SK-N-SH (cell line): ENCODE results near the gene SRSF1. TPM values are rescaled to one million over a fixed set of nuclear protein-coding genes. Genes with fewer than 3 reads are reported as not detected.

Source experiments
- CTCF ChIA-PET: fragments of 300-600, 350-600 bp; formaldehyde crosslinking; extraction: SDS; loops from one replicate; lab custom pipeline; 2021; lab: Yijun Ruan, JAX
- POLR2A ChIA-PET: fragments of 350-600 bp; sonication (Branson Sonifier 250); formaldehyde crosslinking; extraction: SDS; loops from one replicate; lab custom pipeline; 2020; ENCODE audit warnings: antibody characterized with exemption, inconsistent platforms; lab: Yijun Ruan, JAX
- DNase-seq: peaks from one replicate; pipeline ENCODE4 v3.0.0; 2012
- H2AFZ ChIP-seq: fragments of 200-600 bp; sonication (generic); 2 replicates; pipeline ENCODE4 v1.8.1; 2016; ENCODE audit warnings: antibody characterized with exemption, mild to moderate bottlenecking, low read depth
- H3F3A ChIP-seq: fragments of 200-600 bp; sonication (generic); replicated peaks from 2 replicates; pipeline ENCODE3; 2016; ENCODE audit warnings: antibody characterized with exemption, mild to moderate bottlenecking; ENCODE audit not compliant: insufficient read depth
- H3K27ac ChIP-seq, 2 experiments: fragments of 200-500 bp in 1 of 2; fragments of 200-600 bp in 1 of 2; sonication (Bioruptor generic) in 1 of 2; sonication (generic), shearing (Covaris generic) in 1 of 2; 2 replicates each; pipeline versions ENCODE4 v1.5.1 to v1.6.1; 2014 to 2016; ENCODE audit warnings: low read depth in 2 of 2, inconsistent platforms in 1 of 2, low read length in 1 of 2, mild to moderate bottlenecking in 1 of 2, mixed read lengths in 1 of 2
- H3K27me3 ChIP-seq: fragments of 200-600 bp; sonication (generic), shearing (Covaris generic); 2 replicates; pipeline ENCODE4 v1.6.1; 2016; ENCODE audit warnings: mixed run types; ENCODE audit not compliant: insufficient read depth
- H3K36me3 ChIP-seq, 2 experiments: fragments of 200-500 bp in 1 of 2; fragments of 200-600 bp in 1 of 2; sonication (Bioruptor generic) in 1 of 2; sonication (generic) in 1 of 2; replicated peaks in 1 of 2; 2 replicates each; pipeline versions ENCODE3 to v1.5.1; 2014 to 2016; ENCODE audit warnings: low read length in 1 of 2, mild to moderate bottlenecking in 1 of 2; ENCODE audit not compliant: insufficient read depth in 2 of 2, control insufficient read depth in 1 of 2
- H3K4me1 ChIP-seq, 2 experiments: fragments of 200-500 bp in 1 of 2; fragments of 200-600 bp in 1 of 2; sonication (Bioruptor generic) in 1 of 2; sonication (generic), shearing (Covaris generic) in 1 of 2; 2 replicates each; pipeline versions ENCODE4 v1.5.1 to v1.6.1; 2014 to 2016; ENCODE audit warnings: low read depth in 1 of 2, low read length in 1 of 2, mixed run types in 1 of 2; ENCODE audit not compliant: insufficient read depth in 2 of 2, control insufficient read depth in 1 of 2
- H3K4me2 ChIP-seq: fragments of 200-600 bp; sonication (generic), shearing (Covaris generic); 2 replicates; pipeline ENCODE4 v1.6.1; 2017; ENCODE audit warnings: mixed run types
- H3K4me3 ChIP-seq, 2 experiments: fragments of 200-500 bp in 1 of 2; fragments of 200-600 bp in 1 of 2; sonication (Bioruptor generic) in 1 of 2; sonication (generic), shearing (Covaris generic) in 1 of 2; 2 replicates each; pipeline versions ENCODE4 v1.5.1 to v1.8.1; 2014 to 2016; ENCODE audit warnings: low read depth in 2 of 2, inconsistent platforms in 1 of 2, low read length in 1 of 2, mild to moderate bottlenecking in 1 of 2, mixed read lengths in 1 of 2, moderate library complexity in 1 of 2
- H3K79me2 ChIP-seq: fragments of 200-600 bp; sonication (generic); 2 replicates; pipeline ENCODE4 v1.8.1; 2017; ENCODE audit warnings: mild to moderate bottlenecking; ENCODE audit not compliant: insufficient read depth
- H3K9ac ChIP-seq: fragments of 200-600 bp; sonication (generic); 2 replicates; pipeline ENCODE4 v1.6.1; 2017; ENCODE audit warnings: mixed run types
- H3K9me2 ChIP-seq: fragments of 200-600 bp; sonication (generic); 2 replicates; pipeline ENCODE4 v1.6.1; 2017; ENCODE audit warnings: mixed run types
- H3K9me3 ChIP-seq: fragments of 200-600 bp; sonication (generic); 2 replicates; pipeline ENCODE4 v1.6.1; 2017; ENCODE audit warnings: mixed run types, mild to moderate bottlenecking, moderate library complexity
- H4K20me1 ChIP-seq: fragments of 200-600 bp; sonication (generic); 2 replicates; pipeline ENCODE4 v1.6.1; 2017; ENCODE audit warnings: mild to moderate bottlenecking, mixed run types; ENCODE audit not compliant: insufficient read depth
- CHD2 ChIP-seq: fragments of 150-350 bp; IDR thresholded peaks from 2 replicates; pipeline ENCODE4 v1.6.1; 2018; ENCODE audit warnings: low read length; ENCODE audit not compliant: partially characterized antibody
- ELF1 ChIP-seq: IDR thresholded peaks from 2 replicates; pipeline ENCODE4 v1.4.0; 2012
- EP300 ChIP-seq, 2 experiments: IDR thresholded peaks; 2 replicates each; pipeline versions ENCODE4 v1.4.0 to v1.6.1; 2012; ENCODE audit warnings: borderline replicate concordance in 1 of 2, low read depth in 1 of 2, low read length in 1 of 2
- FOXJ3 ChIP-seq: sonication (generic); formaldehyde crosslinking; IDR thresholded peaks from 2 replicates; pipeline ENCODE4 v1.5.1; 2020; ENCODE audit warnings: mild to moderate bottlenecking, missing genetic modification reagents
- FOXM1 ChIP-seq: IDR thresholded peaks from 2 replicates; pipeline ENCODE4 v1.4.0; 2012; ENCODE audit warnings: low read depth, mild to moderate bottlenecking
- GATA2 ChIP-seq: sonication (generic); formaldehyde crosslinking; IDR thresholded peaks from 2 replicates; pipeline ENCODE4 v1.5.0; 2020; ENCODE audit warnings: mild to moderate bottlenecking, missing genetic modification reagents
- JUND ChIP-seq: IDR thresholded peaks from 2 replicates; pipeline ENCODE4 v1.4.0; 2012
- MEF2A ChIP-seq: IDR thresholded peaks from 2 replicates; pipeline ENCODE4 v1.4.0; 2012; ENCODE audit warnings: low read depth, borderline replicate concordance
- MXI1 ChIP-seq: IDR thresholded peaks from 2 replicates; pipeline ENCODE4 v1.6.1; 2012; ENCODE audit warnings: mild to moderate bottlenecking, low read depth, low read length, improper control_type of control experiment
- POLR2AphosphoS5 ChIP-seq: IDR thresholded peaks from 2 replicates; pipeline ENCODE4 v1.6.1; 2012; ENCODE audit warnings: low read depth, low read length
- RAD21 ChIP-seq: IDR thresholded peaks from 2 replicates; pipeline ENCODE4 v1.6.1; 2012; ENCODE audit warnings: mild to moderate bottlenecking, low read length
- RFX5 ChIP-seq: IDR thresholded peaks from 2 replicates; pipeline ENCODE4 v1.6.1; 2012; ENCODE audit warnings: mild to moderate bottlenecking, improper control_type of control experiment, low read length
- RXRA ChIP-seq: IDR thresholded peaks from 2 replicates; pipeline ENCODE4 v1.4.0; 2012; ENCODE audit warnings: low read depth, mild to moderate bottlenecking, borderline replicate concordance
- SMC3 ChIP-seq: IDR thresholded peaks from 2 replicates; pipeline ENCODE4 v1.6.1; 2012; ENCODE audit warnings: low read depth, low read length, improper control_type of control experiment
- TEAD4 ChIP-seq: IDR thresholded peaks from 2 replicates; pipeline ENCODE4 v1.4.0; 2012; ENCODE audit warnings: mild to moderate bottlenecking, borderline replicate concordance; ENCODE audit not compliant: insufficient read depth
- YY1 ChIP-seq: IDR thresholded peaks from 2 replicates; pipeline ENCODE4 v1.4.0; 2012; ENCODE audit warnings: low read depth, mild to moderate bottlenecking
- WGBS: methylation state at CpG from one replicate; pipeline ENCODE4 v1.1.6; 2017; ENCODE audit warnings: low lambda C conversion rate; 5-methylcytosine and 5-hydroxymethylcytosine counted together
- polyA plus RNA-seq, 3 experiments: library from polyadenylated mRNA; depleted of rRNA; stranded (reverse); fragments of >200 nt; gene quantifications; 2 replicates each; pipeline ENCODE4 v1.2.3, GENCODE V29; 2012
- TF ChIP-seq, protein P1 (sequence below): IDR thresholded peaks from 2 replicates; pipeline ENCODE4; 2012
- TF ChIP-seq, protein P2 (sequence below): fragments of 200-600 bp; sonication (generic); IDR thresholded peaks from 2 replicates; pipeline ENCODE4 v1.6.1; 2017; ENCODE audit warnings: antibody characterized with exemption, mild to moderate bottlenecking, moderate library complexity
- TF ChIP-seq, protein P3 (sequence below): fragments of 150-350 bp; IDR thresholded peaks from 2 replicates; pipeline ENCODE4 v1.6.1; 2017; ENCODE audit warnings: antibody characterized with exemption, low read length, low read depth, borderline replicate concordance
- TF ChIP-seq, protein P4 (sequence below): IDR thresholded peaks from 2 replicates; pipeline ENCODE4 v1.6.1; 2012; ENCODE audit warnings: mild to moderate bottlenecking, low read depth, low read length, moderate library complexity
- TF ChIP-seq, protein P5 (sequence below): IDR thresholded peaks from 2 replicates; pipeline ENCODE4 v1.4.0; 2012; ENCODE audit warnings: low read depth, borderline replicate concordance
- TF ChIP-seq, protein P6 (sequence below): IDR thresholded peaks from 2 replicates; pipeline ENCODE4 v1.4.0; 2012; ENCODE audit warnings: low read depth

The SRSF1 gene, protein sequence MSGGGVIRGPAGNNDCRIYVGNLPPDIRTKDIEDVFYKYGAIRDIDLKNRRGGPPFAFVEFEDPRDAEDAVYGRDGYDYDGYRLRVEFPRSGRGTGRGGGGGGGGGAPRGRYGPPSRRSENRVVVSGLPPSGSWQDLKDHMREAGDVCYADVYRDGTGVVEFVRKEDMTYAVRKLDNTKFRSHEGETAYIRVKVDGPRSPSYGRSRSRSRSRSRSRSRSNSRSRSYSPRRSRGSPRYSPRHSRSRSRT
- 248 and 291 TPM in 2 replicates for polyA plus RNA-seq (2012; rRNA removed)
- 162 and 163 TPM in 2 replicates for polyA plus RNA-seq (2012; cell fraction: cytosol; rRNA removed)
- polyA plus RNA-seq (2012; cell fraction: nucleus; rRNA removed), result 1,134 and 1,547 TPM in 2 replicates

DNA sequence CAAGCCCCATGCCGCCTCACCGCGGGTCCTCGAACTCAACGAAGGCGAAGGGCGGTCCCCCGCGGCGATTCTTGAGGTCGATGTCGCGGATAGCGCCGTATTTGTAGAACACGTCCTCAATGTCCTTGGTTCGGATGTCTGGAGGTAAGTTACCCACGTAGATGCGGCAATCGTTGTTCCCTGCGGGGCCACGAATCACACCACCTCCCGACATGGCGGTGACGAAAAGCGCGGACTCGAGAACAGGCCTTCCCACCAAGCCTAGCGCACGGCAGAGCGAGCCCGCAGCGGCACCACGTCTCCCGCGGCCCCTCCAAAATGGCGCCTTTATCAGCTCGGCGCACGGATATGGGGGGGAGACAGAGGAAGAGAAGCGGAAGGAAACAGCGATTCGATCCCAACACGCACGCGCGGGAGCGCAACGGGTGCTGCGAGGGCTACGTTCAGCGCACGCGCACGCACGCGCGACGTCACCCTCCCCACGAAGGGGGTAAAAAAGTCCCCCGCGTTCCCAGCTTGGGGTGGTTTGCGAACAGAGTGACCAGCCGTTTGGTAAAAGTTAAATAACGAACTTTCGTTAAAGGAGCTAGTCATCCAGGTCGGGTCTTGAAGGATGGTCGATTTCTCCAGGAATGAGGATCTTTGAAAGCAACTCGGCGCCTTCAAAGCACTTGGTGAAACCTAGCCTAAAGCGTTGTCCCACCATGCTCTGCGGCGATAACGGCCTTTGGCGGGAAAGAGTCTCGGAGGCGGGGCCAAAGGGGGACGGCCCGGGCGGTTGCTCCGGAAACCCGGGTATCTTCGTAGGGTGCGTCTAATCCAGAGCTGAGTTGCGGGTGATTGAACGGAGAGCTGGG lies at the start of gene SRSF1:
SRSF1 (minus strand) TSS at position 323 of the 857 bp plus-strand sequence; CDS start at position 214, 109 bp downstream.
- Histone ChIP-seq H2AFZ (peak within 1 kb of the TSS; percentile 95), H3K4me3 (peak within 1 kb of the TSS; percentile 98 to 99), H3F3A (peaks cover 39% of the 10 kb centered on the region), H3K27me3 (no peaks in the 10 kb centered on the region), H4K20me1 (peaks cover 43% of the 10 kb centered on the region), H3K9ac (peak within 1 kb of the TSS; percentile 100), H3K27ac (peak within 1 kb of the TSS; percentile 98 to 99), H3K36me3 (peaks cover 39 to 41% of the 10 kb centered on the region in 2 experiments), H3K9me3 (no peaks in the 10 kb centered on the region), H3K9me2 (no peaks in the 10 kb centered on the region), H3K79me2 (peaks cover 49% of the 10 kb centered on the region), H3K4me1 (peaks cover 33 to 34% of the 10 kb centered on the region in 2 experiments), H3K4me2 (peak within 1 kb of the TSS; percentile 97)
- DNase-seq, result peak; percentile 97
- ChIA-PET CTCF (interaction anchor here (0.6 to 20.5 kb wide), 20 partner anchors 9 to 919 kb away, joined by 3 to 1002 read pairs (median 4); partner anchors contain the start of genes MRPS23 and VEZF1), POLR2A (interaction anchor here (0.6 to 2.8 kb wide), 32 partner anchors 10 to 1202 kb away, joined by 3 to 40 read pairs (median 4); partner anchors contain the start of genes AKAP1, DYNLL2, MKS1 and MRPS23)
- under 1% methylated on average over 77 of the region's 86 CpGs for WGBS
- peak; percentile 66 for TF ChIP-seq GATA2 (CRISPR knock-in tag)
- peak; percentile 72; the same call in 1 of the 2 replicates for TF ChIP-seq FOXM1
- TF ChIP-seq MEF2A, result no peak
- TF ChIP-seq, protein P1, sequence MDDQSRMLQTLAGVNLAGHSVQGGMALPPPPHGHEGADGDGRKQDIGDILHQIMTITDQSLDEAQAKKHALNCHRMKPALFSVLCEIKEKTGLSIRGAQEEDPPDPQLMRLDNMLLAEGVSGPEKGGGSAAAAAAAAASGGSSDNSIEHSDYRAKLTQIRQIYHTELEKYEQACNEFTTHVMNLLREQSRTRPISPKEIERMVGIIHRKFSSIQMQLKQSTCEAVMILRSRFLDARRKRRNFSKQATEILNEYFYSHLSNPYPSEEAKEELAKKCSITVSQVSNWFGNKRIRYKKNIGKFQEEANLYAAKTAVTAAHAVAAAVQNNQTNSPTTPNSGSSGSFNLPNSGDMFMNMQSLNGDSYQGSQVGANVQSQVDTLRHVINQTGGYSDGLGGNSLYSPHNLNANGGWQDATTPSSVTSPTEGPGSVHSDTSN, result peak; percentile 84
- TF ChIP-seq, protein P2, sequence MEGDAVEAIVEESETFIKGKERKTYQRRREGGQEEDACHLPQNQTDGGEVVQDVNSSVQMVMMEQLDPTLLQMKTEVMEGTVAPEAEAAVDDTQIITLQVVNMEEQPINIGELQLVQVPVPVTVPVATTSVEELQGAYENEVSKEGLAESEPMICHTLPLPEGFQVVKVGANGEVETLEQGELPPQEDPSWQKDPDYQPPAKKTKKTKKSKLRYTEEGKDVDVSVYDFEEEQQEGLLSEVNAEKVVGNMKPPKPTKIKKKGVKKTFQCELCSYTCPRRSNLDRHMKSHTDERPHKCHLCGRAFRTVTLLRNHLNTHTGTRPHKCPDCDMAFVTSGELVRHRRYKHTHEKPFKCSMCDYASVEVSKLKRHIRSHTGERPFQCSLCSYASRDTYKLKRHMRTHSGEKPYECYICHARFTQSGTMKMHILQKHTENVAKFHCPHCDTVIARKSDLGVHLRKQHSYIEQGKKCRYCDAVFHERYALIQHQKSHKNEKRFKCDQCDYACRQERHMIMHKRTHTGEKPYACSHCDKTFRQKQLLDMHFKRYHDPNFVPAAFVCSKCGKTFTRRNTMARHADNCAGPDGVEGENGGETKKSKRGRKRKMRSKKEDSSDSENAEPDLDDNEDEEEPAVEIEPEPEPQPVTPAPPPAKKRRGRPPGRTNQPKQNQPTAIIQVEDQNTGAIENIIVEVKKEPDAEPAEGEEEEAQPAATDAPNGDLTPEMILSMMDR, result no peak
- TF ChIP-seq, protein P3, sequence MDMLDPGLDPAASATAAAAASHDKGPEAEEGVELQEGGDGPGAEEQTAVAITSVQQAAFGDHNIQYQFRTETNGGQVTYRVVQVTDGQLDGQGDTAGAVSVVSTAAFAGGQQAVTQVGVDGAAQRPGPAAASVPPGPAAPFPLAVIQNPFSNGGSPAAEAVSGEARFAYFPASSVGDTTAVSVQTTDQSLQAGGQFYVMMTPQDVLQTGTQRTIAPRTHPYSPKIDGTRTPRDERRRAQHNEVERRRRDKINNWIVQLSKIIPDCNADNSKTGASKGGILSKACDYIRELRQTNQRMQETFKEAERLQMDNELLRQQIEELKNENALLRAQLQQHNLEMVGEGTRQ, result no peak; the same call in 1 of the 2 replicates
- TF ChIP-seq, protein P4, sequence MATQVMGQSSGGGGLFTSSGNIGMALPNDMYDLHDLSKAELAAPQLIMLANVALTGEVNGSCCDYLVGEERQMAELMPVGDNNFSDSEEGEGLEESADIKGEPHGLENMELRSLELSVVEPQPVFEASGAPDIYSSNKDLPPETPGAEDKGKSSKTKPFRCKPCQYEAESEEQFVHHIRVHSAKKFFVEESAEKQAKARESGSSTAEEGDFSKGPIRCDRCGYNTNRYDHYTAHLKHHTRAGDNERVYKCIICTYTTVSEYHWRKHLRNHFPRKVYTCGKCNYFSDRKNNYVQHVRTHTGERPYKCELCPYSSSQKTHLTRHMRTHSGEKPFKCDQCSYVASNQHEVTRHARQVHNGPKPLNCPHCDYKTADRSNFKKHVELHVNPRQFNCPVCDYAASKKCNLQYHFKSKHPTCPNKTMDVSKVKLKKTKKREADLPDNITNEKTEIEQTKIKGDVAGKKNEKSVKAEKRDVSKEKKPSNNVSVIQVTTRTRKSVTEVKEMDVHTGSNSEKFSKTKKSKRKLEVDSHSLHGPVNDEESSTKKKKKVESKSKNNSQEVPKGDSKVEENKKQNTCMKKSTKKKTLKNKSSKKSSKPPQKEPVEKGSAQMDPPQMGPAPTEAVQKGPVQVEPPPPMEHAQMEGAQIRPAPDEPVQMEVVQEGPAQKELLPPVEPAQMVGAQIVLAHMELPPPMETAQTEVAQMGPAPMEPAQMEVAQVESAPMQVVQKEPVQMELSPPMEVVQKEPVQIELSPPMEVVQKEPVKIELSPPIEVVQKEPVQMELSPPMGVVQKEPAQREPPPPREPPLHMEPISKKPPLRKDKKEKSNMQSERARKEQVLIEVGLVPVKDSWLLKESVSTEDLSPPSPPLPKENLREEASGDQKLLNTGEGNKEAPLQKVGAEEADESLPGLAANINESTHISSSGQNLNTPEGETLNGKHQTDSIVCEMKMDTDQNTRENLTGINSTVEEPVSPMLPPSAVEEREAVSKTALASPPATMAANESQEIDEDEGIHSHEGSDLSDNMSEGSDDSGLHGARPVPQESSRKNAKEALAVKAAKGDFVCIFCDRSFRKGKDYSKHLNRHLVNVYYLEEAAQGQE, result peak; percentile 74
- peak; percentile 10 to 27; a peak in 2 of 4 replicates for TF ChIP-seq EP300 (IDR thresholded peaks at IDR 0.05; ENCODE audit: borderline replicate concordance in 1 of 2, low read depth in 1 of 2, low read length in 1 of 2)
- peak; percentile 93 for TF ChIP-seq ELF1
- TF ChIP-seq, protein P5, sequence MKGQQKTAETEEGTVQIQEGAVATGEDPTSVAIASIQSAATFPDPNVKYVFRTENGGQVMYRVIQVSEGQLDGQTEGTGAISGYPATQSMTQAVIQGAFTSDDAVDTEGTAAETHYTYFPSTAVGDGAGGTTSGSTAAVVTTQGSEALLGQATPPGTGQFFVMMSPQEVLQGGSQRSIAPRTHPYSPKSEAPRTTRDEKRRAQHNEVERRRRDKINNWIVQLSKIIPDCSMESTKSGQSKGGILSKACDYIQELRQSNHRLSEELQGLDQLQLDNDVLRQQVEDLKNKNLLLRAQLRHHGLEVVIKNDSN, result no peak
- TF ChIP-seq TEAD4, result no peak
- no peak for TF ChIP-seq RXRA
- no peak for TF ChIP-seq JUND
- no peak for TF ChIP-seq SMC3
- TF ChIP-seq MXI1, result peak; percentile 75
- no peak for TF ChIP-seq RFX5
- TF ChIP-seq FOXJ3 (CRISPR knock-in tag), result peak; percentile 63; the same call in 1 of the 2 replicates
- peak; percentile 96 for TF ChIP-seq YY1
- TF ChIP-seq POLR2AphosphoS5, result peak; percentile 96
- TF ChIP-seq, protein P6, sequence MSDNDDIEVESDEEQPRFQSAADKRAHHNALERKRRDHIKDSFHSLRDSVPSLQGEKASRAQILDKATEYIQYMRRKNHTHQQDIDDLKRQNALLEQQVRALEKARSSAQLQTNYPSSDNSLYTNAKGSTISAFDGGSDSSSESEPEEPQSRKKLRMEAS, result peak; percentile 81
- no peak for TF ChIP-seq RAD21
- peak; percentile 81 for TF ChIP-seq CHD2
